ENCODE results near the gene ARHGEF17.
A peak's percentile ranks its signal among the peaks of the same experiment; 100 is the strongest.

The ARHGEF17 gene

GRCh38 chr11:73358071-73358470 lies 50.0 kb downstream of the ARHGEF17 start:
- DNase-seq, result peak; percentile 98 to 99
- H3K4me1 ChIP-seq (ENCODE audit: control insufficient read depth in 1 of 2, insufficient read depth in 2 of 2, low read length in 2 of 2), result no peaks in the 10 kb centered on the region
- H3K36me3 ChIP-seq (ENCODE audit: control insufficient read depth in 1 of 2, insufficient read depth in 2 of 2, low read length in 2 of 2), result peaks cover 70 to 86% of the 10 kb centered on the region in 2 experiments
- no peak overlapping the region for H3K18ac ChIP-seq (ENCODE audit: low read length)
- H3K79me2 ChIP-seq (ENCODE audit: control insufficient read depth, insufficient read depth, low read length, poor library complexity), result no peaks in the 10 kb centered on the region
- H3K9me3 ChIP-seq (ENCODE audit: insufficient read depth, low read depth, low read length), result peaks cover 7% of the 10 kb centered on the region
- no peak overlapping the region for H3K4ac ChIP-seq (ENCODE audit: low read depth, low read length)
- no peak overlapping the region for H3K14ac ChIP-seq (ENCODE audit: low read length)
- no peak overlapping the region for H3K27ac ChIP-seq (ENCODE audit: low read depth, low read length)
- no peak overlapping the region for H4K8ac ChIP-seq (ENCODE audit: low read depth, low read length)
- no peak overlapping the region for H2BK5ac ChIP-seq (ENCODE audit: low read depth, low read length, poor library complexity)
- no peak overlapping the region for H3K4me2 ChIP-seq (ENCODE audit: low read length)
- H3K4me3 ChIP-seq (ENCODE audit: low read depth, low read length), result no peak overlapping the region
- no CpG with 5 or more reads among the region's 5 CpGs for WGBS (ENCODE audit: extremely low coverage, insufficient coverage, insufficient read length)
- no peak overlapping the region for H2AFZ ChIP-seq (ENCODE audit: insufficient read depth, low read length, poor library complexity)
- no peak overlapping the region for H4K12ac ChIP-seq (ENCODE audit: low read depth, low read length)
- no peaks in the 10 kb centered on the region for H3K79me1 ChIP-seq (ENCODE audit: low read length)
- no peak overlapping the region for H4K91ac ChIP-seq (ENCODE audit: low read depth, low read length)
- no peak overlapping the region for H3K23ac ChIP-seq (ENCODE audit: low read length)
- H3K27me3 ChIP-seq (ENCODE audit: insufficient read depth, low read length), result no peaks in the 10 kb centered on the region
- H2BK12ac ChIP-seq (ENCODE audit: low read length), result no peak overlapping the region
- no peak overlapping the region for H2BK120ac ChIP-seq (ENCODE audit: insufficient read depth, low read length, poor library complexity)
- H3K9ac ChIP-seq (ENCODE audit: low read length), result no peak overlapping the region
- H2AK5ac ChIP-seq (ENCODE audit: low read length), result no peak overlapping the region

DNA sequence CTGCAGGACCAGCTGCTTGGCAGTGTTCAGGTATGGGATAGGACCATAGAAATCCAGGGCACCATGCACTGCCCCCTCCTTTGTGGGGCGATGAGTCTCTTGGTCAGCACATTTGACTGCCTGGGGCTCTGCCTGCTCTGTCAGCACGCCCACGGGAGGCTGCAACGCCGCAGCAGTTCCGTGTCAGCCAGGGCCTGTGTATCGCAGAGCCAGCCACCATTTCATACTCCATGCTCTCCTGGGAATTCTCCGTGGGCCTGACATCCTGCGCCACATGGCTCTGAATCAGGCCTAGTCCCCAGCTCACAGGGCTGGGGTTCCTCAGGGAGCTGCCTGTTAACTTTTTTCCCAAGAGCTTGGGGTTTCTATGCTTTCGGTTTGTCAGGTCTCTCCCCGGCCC lies 51.3 kb downstream of the ARHGEF17 start:
- Histone ChIP-seq H3K36me3 (ENCODE audit: control insufficient read depth in 1 of 2, insufficient read depth in 2 of 2, low read length in 2 of 2) (peaks cover 78 to 91% of the 10 kb centered on the region in 2 experiments), H3K9ac (ENCODE audit: low read length) (no peak overlapping the region), H2BK120ac (ENCODE audit: insufficient read depth, low read length, poor library complexity) (no peak overlapping the region), H3K79me2 (ENCODE audit: control insufficient read depth, insufficient read depth, low read length, poor library complexity) (no peaks in the 10 kb centered on the region), H4K12ac (ENCODE audit: low read depth, low read length) (no peak overlapping the region), H3K4me2 (ENCODE audit: low read length) (no peak overlapping the region), H3K18ac (ENCODE audit: low read length) (no peak overlapping the region), H4K91ac (ENCODE audit: low read depth, low read length) (no peak overlapping the region), H3K4me3 (ENCODE audit: low read depth, low read length) (peak overlapping the region; percentile 25), H3K9me3 (ENCODE audit: insufficient read depth, low read depth, low read length) (peaks cover 7% of the 10 kb centered on the region), H3K14ac (ENCODE audit: low read length) (no peak overlapping the region), H3K79me1 (ENCODE audit: low read length) (no peaks in the 10 kb centered on the region), H3K23ac (ENCODE audit: low read length) (no peak overlapping the region), H3K27ac (ENCODE audit: low read depth, low read length) (no peak overlapping the region), H2AFZ (ENCODE audit: insufficient read depth, low read length, poor library complexity) (no peak overlapping the region), H2AK5ac (ENCODE audit: low read length) (no peak overlapping the region), H3K4me1 (ENCODE audit: control insufficient read depth in 1 of 2, insufficient read depth in 2 of 2, low read length in 2 of 2) (no peaks in the 10 kb centered on the region), H2BK5ac (ENCODE audit: low read depth, low read length, poor library complexity) (no peak overlapping the region), H4K8ac (ENCODE audit: low read depth, low read length) (no peak overlapping the region), H3K4ac (ENCODE audit: low read depth, low read length) (no peak overlapping the region), H3K27me3 (ENCODE audit: insufficient read depth, low read length) (no peaks in the 10 kb centered on the region), H2BK12ac (ENCODE audit: low read length) (no peak overlapping the region)
- DNase-seq, result peak in 1 of 2 donors; percentile 44
- WGBS (ENCODE audit: extremely low coverage, insufficient coverage, insufficient read length), result no CpG with 5 or more reads among the region's 11 CpGs

GRCh38 chr11:73359930-73360742 lies 52.1 kb downstream of the ARHGEF17 start:
- H3K4me3 ChIP-seq (ENCODE audit: low read depth, low read length), result no peak overlapping the region
- H3K79me2 ChIP-seq (ENCODE audit: control insufficient read depth, insufficient read depth, low read length, poor library complexity), result no peaks in the 10 kb centered on the region
- no peak overlapping the region for H4K8ac ChIP-seq (ENCODE audit: low read depth, low read length)
- H3K79me1 ChIP-seq (ENCODE audit: low read length), result no peaks in the 10 kb centered on the region
- H2AK5ac ChIP-seq (ENCODE audit: low read length), result no peak overlapping the region
- WGBS (ENCODE audit: extremely low coverage, insufficient coverage, insufficient read length), result no CpG with 5 or more reads among the region's 19 CpGs
- H3K9me3 ChIP-seq (ENCODE audit: insufficient read depth, low read depth, low read length), result peaks cover 7% of the 10 kb centered on the region
- peaks cover 82 to 94% of the 10 kb centered on the region in 2 experiments for H3K36me3 ChIP-seq (ENCODE audit: control insufficient read depth in 1 of 2, insufficient read depth in 2 of 2, low read length in 2 of 2)
- H3K14ac ChIP-seq (ENCODE audit: low read length), result no peak overlapping the region
- no peak overlapping the region for H2AFZ ChIP-seq (ENCODE audit: insufficient read depth, low read length, poor library complexity)
- H3K4me2 ChIP-seq (ENCODE audit: low read length), result no peak overlapping the region
- no peak overlapping the region for H3K9ac ChIP-seq (ENCODE audit: low read length)
- H3K23ac ChIP-seq (ENCODE audit: low read length), result no peak overlapping the region
- DNase-seq, result peak in 1 of 2 donors; percentile 35
- no peak overlapping the region for H2BK5ac ChIP-seq (ENCODE audit: low read depth, low read length, poor library complexity)
- no peak overlapping the region for H4K12ac ChIP-seq (ENCODE audit: low read depth, low read length)
- H2BK120ac ChIP-seq (ENCODE audit: insufficient read depth, low read length, poor library complexity), result no peak overlapping the region
- no peak overlapping the region for H2BK12ac ChIP-seq (ENCODE audit: low read length)
- no peak overlapping the region for H3K27ac ChIP-seq (ENCODE audit: low read depth, low read length)
- H3K27me3 ChIP-seq (ENCODE audit: insufficient read depth, low read length), result no peaks in the 10 kb centered on the region
- no peaks in the 10 kb centered on the region for H3K4me1 ChIP-seq (ENCODE audit: control insufficient read depth in 1 of 2, insufficient read depth in 2 of 2, low read length in 2 of 2)
- H4K91ac ChIP-seq (ENCODE audit: low read depth, low read length), result no peak overlapping the region
- H3K18ac ChIP-seq (ENCODE audit: low read length), result no peak overlapping the region
- H3K4ac ChIP-seq (ENCODE audit: low read depth, low read length), result no peak overlapping the region

DNA sequence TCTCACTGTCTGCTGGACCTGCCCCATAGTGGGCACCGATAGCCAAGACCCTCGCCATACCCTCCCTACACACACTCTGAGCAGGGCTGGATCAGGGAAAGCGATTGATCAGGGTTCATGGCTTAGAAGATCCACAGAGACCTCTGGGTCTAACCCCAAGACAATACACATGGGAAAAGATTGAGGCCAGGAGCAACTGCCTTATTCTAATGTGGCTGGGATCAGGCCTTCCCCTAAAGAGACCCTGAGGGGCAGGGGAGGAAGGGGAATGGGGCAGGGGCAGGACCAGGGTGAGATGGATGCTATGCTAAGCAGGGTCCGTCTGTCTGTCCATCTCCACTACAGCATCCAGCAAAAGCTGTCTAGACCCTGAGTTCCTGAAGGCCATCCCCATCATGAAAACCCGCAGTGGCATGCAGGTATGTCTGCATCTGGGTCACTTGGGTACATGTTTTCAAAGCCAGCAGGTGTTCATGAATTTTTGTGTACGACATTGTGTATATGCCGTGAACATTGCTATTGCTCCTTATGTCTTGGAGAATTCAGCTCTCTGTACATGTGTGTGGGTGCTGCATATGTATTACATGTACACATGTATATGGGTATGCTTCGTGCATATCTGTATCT lies 52.8 kb downstream of the ARHGEF17 start:
- WGBS (ENCODE audit: extremely low coverage, insufficient coverage, insufficient read length), result no CpG with 5 or more reads among the region's 8 CpGs
- Histone ChIP-seq H3K23ac (ENCODE audit: low read length) (no peak overlapping the region), H2AK5ac (ENCODE audit: low read length) (no peak overlapping the region), H4K8ac (ENCODE audit: low read depth, low read length) (no peak overlapping the region), H3K9ac (ENCODE audit: low read length) (no peak overlapping the region), H3K4me2 (ENCODE audit: low read length) (no peak overlapping the region), H2AFZ (ENCODE audit: insufficient read depth, low read length, poor library complexity) (no peak overlapping the region), H3K4ac (ENCODE audit: low read depth, low read length) (no peak overlapping the region), H3K79me1 (ENCODE audit: low read length) (no peaks in the 10 kb centered on the region), H4K12ac (ENCODE audit: low read depth, low read length) (no peak overlapping the region), H2BK120ac (ENCODE audit: insufficient read depth, low read length, poor library complexity) (no peak overlapping the region), H3K27me3 (ENCODE audit: insufficient read depth, low read length) (no peaks in the 10 kb centered on the region), H3K4me3 (ENCODE audit: low read depth, low read length) (no peak overlapping the region), H4K91ac (ENCODE audit: low read depth, low read length) (no peak overlapping the region), H3K18ac (ENCODE audit: low read length) (no peak overlapping the region), H3K36me3 (ENCODE audit: control insufficient read depth in 1 of 2, insufficient read depth in 2 of 2, low read length in 2 of 2) (peaks cover 83 to 94% of the 10 kb centered on the region in 2 experiments), H3K27ac (ENCODE audit: low read depth, low read length) (no peak overlapping the region), H3K4me1 (ENCODE audit: control insufficient read depth in 1 of 2, insufficient read depth in 2 of 2, low read length in 2 of 2) (no peaks in the 10 kb centered on the region), H3K9me3 (ENCODE audit: insufficient read depth, low read depth, low read length) (peaks cover 7% of the 10 kb centered on the region), H3K79me2 (ENCODE audit: control insufficient read depth, insufficient read depth, low read length, poor library complexity) (no peaks in the 10 kb centered on the region), H3K14ac (ENCODE audit: low read length) (no peak overlapping the region), H2BK12ac (ENCODE audit: low read length) (no peak overlapping the region), H2BK5ac (ENCODE audit: low read depth, low read length, poor library complexity) (no peak overlapping the region)
- peak; percentile 54 to 73 for DNase-seq
